T-helper 17 cell (primary cell): Measurements from ENCODE around the gene LHPP. TPM values are rescaled to one million over a fixed set of nuclear protein-coding genes. Genes with fewer than 3 reads are reported as not detected.

Experiments used
- ATAC-seq: fragments of 150-1000 bp; cut with Tn5 transposase; 2 replicates; pipeline ENCODE4 v1.10.0; 2021; ENCODE audit warnings: mild to moderate bottlenecking, moderate library complexity
- DNase-seq, 3 donors: peaks; one replicate each; pipeline versions ENCODE4 v3.0.0 to v3.0.0-alpha.2; 2020 to 2021
- H3K9me3 ChIP-seq: one replicate; pipeline ENCODE4 v1.7.0; 2013; ENCODE audit warnings: low read length, mild to moderate bottlenecking; ENCODE audit not compliant: control insufficient read depth, poor library complexity, severe bottlenecking
- H3K27ac Mint-ChIP-seq: one replicate; pipeline ENCODE4 v1.8.0; 2022; ENCODE audit warnings: mild to moderate bottlenecking, moderate library complexity, mixed read lengths
- H3K27me3 Mint-ChIP-seq: one replicate; pipeline ENCODE4 v1.8.0; 2022; ENCODE audit warnings: mixed read lengths
- H3K36me3 Mint-ChIP-seq: one replicate; pipeline ENCODE4 v1.8.0; 2022; ENCODE audit warnings: low read depth, mixed read lengths
- H3K4me1 Mint-ChIP-seq: one replicate; pipeline ENCODE4 v1.8.0; 2022; ENCODE audit warnings: mild to moderate bottlenecking, mixed read lengths
- H3K4me3 Mint-ChIP-seq: one replicate; pipeline ENCODE4 v1.8.0; 2022; ENCODE audit warnings: mild to moderate bottlenecking, moderate library complexity, mixed read lengths
- total RNA-seq, 4 donors: library from RNA in 2 of 4; stranded (reverse) in 2 of 4; gene quantifications; one replicate each; pipeline ENCODE4 v1.2.3 and lab custom pipeline; 2022 to 2026

LHPP gene
- total RNA-seq, 2 donors from 2014 or later = 19.9 to 21.1 TPM

DNA sequence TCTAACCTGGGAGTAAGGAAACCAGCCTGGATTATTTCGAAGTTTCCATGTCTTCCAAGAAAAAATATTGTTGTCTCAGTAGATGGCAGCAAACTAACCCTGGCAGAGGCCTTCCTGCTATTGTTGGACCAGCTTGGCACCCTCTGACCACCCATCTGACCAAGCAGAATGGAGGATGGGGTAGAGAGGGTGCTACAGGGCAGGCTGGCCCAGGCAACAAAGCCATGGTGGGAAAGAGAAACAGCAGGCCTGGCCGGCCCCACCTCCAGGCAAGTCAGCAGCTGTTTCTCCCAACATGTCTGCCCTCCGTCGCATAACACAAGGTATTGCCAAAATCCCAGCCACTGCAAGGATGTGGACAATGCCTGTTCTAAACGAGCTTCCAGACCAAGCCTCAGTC, 187.6 kb downstream of the LHPP start:
- no peaks in the 10 kb centered on the region for H3K9me3 ChIP-seq
- Mint-ChIP-seq H3K36me3 (no peaks in the 10 kb centered on the region), H3K4me3 (peak overlapping the region; percentile 81), H3K27me3 (no peaks in the 10 kb centered on the region), H3K4me1 (peaks cover 73% of the 10 kb centered on the region), H3K27ac (peak overlapping the region; percentile 97)
- DNase-seq (no peak), ATAC-seq (no peak)

DNA sequence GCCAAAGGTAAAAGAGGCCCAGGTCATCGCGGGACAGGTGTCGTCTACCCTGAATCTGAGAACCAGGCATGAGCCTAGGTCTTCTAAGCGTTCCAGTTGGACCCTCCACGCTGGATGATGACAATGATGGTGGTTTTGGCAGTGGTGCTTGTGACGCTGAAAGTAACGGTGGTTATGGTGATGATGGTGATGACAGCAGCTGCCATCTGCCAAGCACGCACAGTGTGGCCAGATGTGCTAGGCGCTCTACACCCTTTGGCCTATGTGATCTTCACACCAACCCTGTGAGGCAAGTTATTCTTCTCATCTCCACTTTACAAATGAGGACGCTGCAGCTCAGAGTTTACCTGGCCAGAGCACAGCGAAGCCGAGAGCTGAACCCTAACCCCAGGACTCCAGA, 188.6 kb downstream of the LHPP start:
- Mint-ChIP-seq H3K36me3 (no peaks in the 10 kb centered on the region), H3K4me3 (peak overlapping the region; percentile 84), H3K27ac (peak overlapping the region; percentile 97), H3K4me1 (peaks cover 70% of the 10 kb centered on the region), H3K27me3 (no peaks in the 10 kb centered on the region)
- DNase-seq (no peak), ATAC-seq (no peak)
- no peaks in the 10 kb centered on the region for H3K9me3 ChIP-seq

GRCh38 chr10:124650820-124651401, 189.3 kb downstream of the LHPP start:
- H3K9me3 ChIP-seq = no peaks in the 10 kb centered on the region
- Mint-ChIP-seq H3K4me3 (peak overlapping the region; percentile 84), H3K27me3 (no peaks in the 10 kb centered on the region), H3K27ac (peak overlapping the region; percentile 97), H3K4me1 (peaks cover 75% of the 10 kb centered on the region), H3K36me3 (peaks cover 4% of the 10 kb centered on the region)
- DNase-seq (peak; percentile 37 to 62 (median 40)), ATAC-seq (peak; percentile 64)

GRCh38 chr10:124651402-124651891, 189.8 kb downstream of the LHPP start:
- H3K9me3 ChIP-seq = no peaks in the 10 kb centered on the region
- Mint-ChIP-seq H3K27me3 (no peaks in the 10 kb centered on the region), H3K36me3 (peaks cover 4% of the 10 kb centered on the region), H3K27ac (peak overlapping the region; percentile 97), H3K4me1 (peaks cover 76% of the 10 kb centered on the region), H3K4me3 (peak overlapping the region; percentile 84)
- DNase-seq = no peak
- ATAC-seq = peak; percentile 25

- Mint-ChIP-seq H3K36me3 (peaks cover 4% of the 10 kb centered on the region), H3K4me1 (peaks cover 75% of the 10 kb centered on the region), H3K27ac (peak overlapping the region; percentile 97), H3K27me3 (no peaks in the 10 kb centered on the region), H3K4me3 (peak overlapping the region; percentile 84)
- no peak for DNase-seq
- ATAC-seq = no peak
- no peaks in the 10 kb centered on the region for H3K9me3 ChIP-seq
Measured at GRCh38 chr10:124652200-124652599, 190.6 kb downstream of the LHPP start.

- Mint-ChIP-seq H3K4me3 (peak overlapping the region; percentile 84), H3K27ac (peak overlapping the region; percentile 97), H3K36me3 (peaks cover 4% of the 10 kb centered on the region), H3K4me1 (peaks cover 75% of the 10 kb centered on the region), H3K27me3 (no peaks in the 10 kb centered on the region)
- no peaks in the 10 kb centered on the region for H3K9me3 ChIP-seq
- ATAC-seq (no peak), DNase-seq (no peak)
Measured at GRCh38 chr10:124652701-124653100, 191.1 kb downstream of the LHPP start.

DNA sequence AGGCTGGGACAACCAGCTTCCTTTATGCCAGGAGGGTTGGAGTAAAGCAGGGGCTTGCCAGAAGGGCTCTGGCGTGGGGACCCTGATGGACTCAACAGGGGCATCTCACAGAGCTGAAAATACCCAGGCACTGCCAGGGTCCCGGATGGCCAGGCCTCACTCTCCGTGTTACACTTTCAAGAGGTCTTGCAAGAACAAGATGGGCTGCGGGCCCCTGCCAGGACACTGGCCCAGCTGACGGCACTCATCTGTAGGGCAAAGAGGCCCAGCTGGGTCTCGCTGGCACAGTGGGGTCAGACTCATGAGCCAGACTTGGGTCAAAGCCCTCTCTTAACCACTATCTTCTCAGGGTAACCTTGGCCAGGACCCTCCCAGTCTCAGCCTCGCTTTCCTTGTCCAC, 191.7 kb downstream of the LHPP start:
- Mint-ChIP-seq H3K4me1 (peaks cover 76% of the 10 kb centered on the region), H3K4me3 (peak overlapping the region; percentile 84), H3K27me3 (no peaks in the 10 kb centered on the region), H3K36me3 (peaks cover 4% of the 10 kb centered on the region), H3K27ac (peak overlapping the region; percentile 97)
- H3K9me3 ChIP-seq = no peaks in the 10 kb centered on the region
- DNase-seq (no peak), ATAC-seq (no peak)

DNA sequence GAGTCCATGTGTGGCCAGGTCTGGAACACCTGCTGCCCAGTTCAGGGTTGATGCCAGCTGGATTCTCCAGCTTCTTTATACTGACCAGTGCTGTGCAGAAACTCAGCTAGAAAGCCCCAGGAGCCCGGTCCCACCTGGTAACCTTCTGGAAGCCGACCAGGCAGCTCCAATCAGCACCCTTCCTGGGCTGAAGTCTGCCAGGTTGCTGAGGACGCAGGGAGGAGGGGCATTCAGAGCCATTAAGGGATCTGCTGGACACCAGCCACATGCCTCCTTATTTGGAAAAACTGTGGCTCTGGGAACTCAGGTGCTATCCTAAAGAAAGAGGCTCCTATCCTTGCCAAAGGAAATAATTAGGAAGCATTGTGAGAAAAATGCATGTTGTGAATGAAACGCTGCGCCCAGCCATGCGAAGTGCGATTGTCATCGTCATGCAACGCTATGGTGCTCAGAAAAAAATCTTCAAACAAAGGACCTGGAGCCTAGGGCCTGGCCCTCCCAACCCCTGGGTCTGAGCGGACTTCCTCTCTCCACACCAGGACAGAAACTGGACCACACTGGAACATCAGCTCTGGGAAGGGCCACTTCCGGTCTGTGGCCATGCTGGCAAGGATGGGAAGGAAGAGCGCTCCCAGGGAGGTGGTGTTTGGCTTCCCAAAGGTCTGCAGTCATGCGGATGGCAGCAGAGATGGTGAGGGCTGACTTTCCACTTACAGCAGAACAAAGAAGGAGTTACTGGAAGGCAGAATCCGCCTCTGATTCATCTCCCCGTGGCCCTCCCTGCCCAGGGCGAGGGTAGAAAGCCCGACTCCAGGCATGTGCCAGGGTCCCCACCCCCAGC, 192.4 kb downstream of the LHPP start:
- H3K9me3 ChIP-seq = no peaks in the 10 kb centered on the region
- peaks cover 4% of the 10 kb centered on the region for H3K36me3 Mint-ChIP-seq
- ATAC-seq (no peak), DNase-seq (no peak)
- no peaks in the 10 kb centered on the region for H3K27me3 Mint-ChIP-seq
- peak overlapping the region; percentile 97 for H3K27ac Mint-ChIP-seq
- H3K4me3 Mint-ChIP-seq = peak overlapping the region; percentile 70
- peaks cover 75% of the 10 kb centered on the region for H3K4me1 Mint-ChIP-seq

DNA sequence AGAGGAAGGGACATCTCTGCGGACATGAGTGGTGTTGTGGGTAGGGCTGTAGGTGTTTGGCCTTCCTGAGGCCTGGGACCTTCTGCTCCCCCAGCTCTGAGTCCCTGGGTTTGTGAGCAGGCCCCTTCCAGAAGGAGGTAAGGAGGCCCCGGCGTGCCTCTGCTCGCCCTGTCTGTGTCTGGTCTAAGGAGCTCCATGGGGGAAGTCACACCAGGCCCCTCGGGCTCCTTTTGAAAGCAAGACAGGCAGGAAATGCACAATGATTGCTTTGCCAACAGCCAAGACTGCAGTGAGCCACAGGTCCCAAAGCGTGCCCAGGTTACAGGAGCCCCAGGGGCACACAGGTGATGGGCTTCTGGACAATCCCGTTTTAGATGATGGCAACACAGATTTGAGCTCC, 193.1 kb downstream of the LHPP start:
- no peaks in the 10 kb centered on the region for H3K9me3 ChIP-seq
- peak overlapping the region; percentile 80 for H3K4me3 Mint-ChIP-seq
- H3K27me3 Mint-ChIP-seq = no peaks in the 10 kb centered on the region
- H3K27ac Mint-ChIP-seq = peak overlapping the region; percentile 97
- peaks cover 76% of the 10 kb centered on the region for H3K4me1 Mint-ChIP-seq
- ATAC-seq = no peak
- DNase-seq = no peak
- peaks cover 4% of the 10 kb centered on the region for H3K36me3 Mint-ChIP-seq

- Mint-ChIP-seq H3K27ac (peak overlapping the region; percentile 97), H3K4me3 (peak overlapping the region; percentile 80), H3K36me3 (peaks cover 4% of the 10 kb centered on the region), H3K27me3 (no peaks in the 10 kb centered on the region), H3K4me1 (peaks cover 76% of the 10 kb centered on the region)
- no peaks in the 10 kb centered on the region for H3K9me3 ChIP-seq
- ATAC-seq (no peak), DNase-seq (no peak)
Measured at GRCh38 chr10:124655191-124656112, 193.8 kb downstream of the LHPP start.

DNA sequence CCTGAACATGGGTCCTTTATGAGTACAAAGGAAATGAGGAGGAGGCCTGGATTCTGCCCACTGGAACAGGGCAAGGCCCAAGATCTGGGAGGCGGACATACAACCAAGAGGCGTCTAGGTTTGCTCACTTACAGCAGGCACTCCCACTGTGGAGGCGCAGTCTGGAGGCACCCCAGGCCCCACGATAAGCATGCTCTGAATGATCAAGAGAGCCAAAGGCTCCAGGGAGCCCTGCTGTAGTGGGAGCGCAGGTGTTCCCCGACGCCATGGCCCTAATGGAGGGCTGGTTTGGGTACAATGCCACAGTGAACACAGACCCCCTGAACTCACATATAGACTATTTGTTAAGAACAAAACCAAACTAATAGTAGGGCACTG, 194.5 kb downstream of the LHPP start:
- no peaks in the 10 kb centered on the region for H3K9me3 ChIP-seq
- H3K4me1 Mint-ChIP-seq = peaks cover 73% of the 10 kb centered on the region
- no peaks in the 10 kb centered on the region for H3K27me3 Mint-ChIP-seq
- peak overlapping the region; percentile 80 for H3K4me3 Mint-ChIP-seq
- H3K27ac Mint-ChIP-seq = peak overlapping the region; percentile 97
- ATAC-seq (no peak), DNase-seq (no peak)
- peaks cover 4% of the 10 kb centered on the region for H3K36me3 Mint-ChIP-seq

- Mint-ChIP-seq H3K27ac (peak overlapping the region; percentile 97), H3K27me3 (no peaks in the 10 kb centered on the region), H3K36me3 (peaks cover 4% of the 10 kb centered on the region), H3K4me1 (peaks cover 72% of the 10 kb centered on the region), H3K4me3 (peak overlapping the region; percentile 53)
- H3K9me3 ChIP-seq = no peaks in the 10 kb centered on the region
- ATAC-seq = no peak
- no peak for DNase-seq
Measured at GRCh38 chr10:124656541-124656940, 194.9 kb downstream of the LHPP start.

GRCh38 chr10:124657806-124658205, 196.2 kb downstream of the LHPP start:
- peaks cover 4% of the 10 kb centered on the region for H3K36me3 Mint-ChIP-seq
- H3K27me3 Mint-ChIP-seq = no peaks in the 10 kb centered on the region
- H3K27ac Mint-ChIP-seq = peak overlapping the region; percentile 98
- ATAC-seq (peak; percentile 82), DNase-seq (peak; percentile 34 to 61 (median 56))
- peak overlapping the region; percentile 88 for H3K4me3 Mint-ChIP-seq
- H3K9me3 ChIP-seq = no peaks in the 10 kb centered on the region
- peaks cover 68% of the 10 kb centered on the region for H3K4me1 Mint-ChIP-seq
